Suppressor macrophage treated with lipopolysaccharide for 4 hours (primary cell): ENCODE results near the gene CPT2.

Experiments used
- DNase-seq: peaks from one replicate; pipeline ENCODE4 v3.0.0-alpha.2; 2020

Gene CPT2

GRCh38 chr1:53196485-53197290 is at the start of gene CPT2:
TSS of gene CPT2 (plus strand) at chr1:53196824. CDS start at chr1:53196944, 120 bp downstream.
- DNase-seq = peak; percentile 99

- DNase-seq = no peak
These were observed 49.5 kb upstream of the CPT2 start for GRCh38 chr1:53147174-53147573.

DNA sequence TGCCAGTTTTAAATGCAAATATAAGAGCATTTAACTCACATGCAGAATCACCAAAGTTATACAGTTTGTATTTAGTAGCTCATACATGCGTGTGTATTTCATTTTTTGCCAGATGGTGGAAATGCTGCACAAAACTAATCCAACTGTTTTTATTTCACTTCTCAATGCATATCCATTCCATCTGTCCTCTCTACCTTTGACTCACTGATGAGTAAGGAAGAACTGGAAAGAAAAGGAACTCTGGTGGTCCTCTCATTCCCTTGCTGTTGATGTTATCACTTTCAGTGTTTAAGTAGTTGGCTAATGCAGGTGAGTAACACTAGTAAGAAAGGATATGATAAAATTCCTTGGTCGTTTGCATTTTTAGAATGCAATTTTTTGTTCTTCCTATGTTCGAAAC is 48.5 kb upstream of the CPT2 start:
- no peak for DNase-seq

DNA sequence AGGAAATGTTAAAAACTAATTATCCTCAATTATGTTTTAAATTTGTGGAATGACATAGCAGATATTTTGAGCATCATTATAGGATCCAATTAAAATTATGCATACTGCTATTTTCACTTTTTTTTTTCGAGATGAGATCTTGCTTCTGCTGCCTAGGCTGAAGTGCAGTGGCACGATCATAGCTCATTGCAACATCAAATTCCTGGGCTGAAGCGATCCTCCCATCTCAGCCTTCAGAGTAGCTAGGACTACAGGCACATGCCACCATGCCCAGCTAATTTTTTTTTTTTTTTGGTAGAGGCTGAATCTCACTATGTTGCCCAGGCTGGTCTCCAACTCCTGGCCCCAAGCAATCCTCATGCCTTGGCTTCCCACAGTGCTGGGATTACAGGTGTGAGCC is 42.9 kb upstream of the CPT2 start:
- DNase-seq = no peak

GRCh38 chr1:53154859-53155438 is 41.7 kb upstream of the CPT2 start:
- no peak for DNase-seq

DNA sequence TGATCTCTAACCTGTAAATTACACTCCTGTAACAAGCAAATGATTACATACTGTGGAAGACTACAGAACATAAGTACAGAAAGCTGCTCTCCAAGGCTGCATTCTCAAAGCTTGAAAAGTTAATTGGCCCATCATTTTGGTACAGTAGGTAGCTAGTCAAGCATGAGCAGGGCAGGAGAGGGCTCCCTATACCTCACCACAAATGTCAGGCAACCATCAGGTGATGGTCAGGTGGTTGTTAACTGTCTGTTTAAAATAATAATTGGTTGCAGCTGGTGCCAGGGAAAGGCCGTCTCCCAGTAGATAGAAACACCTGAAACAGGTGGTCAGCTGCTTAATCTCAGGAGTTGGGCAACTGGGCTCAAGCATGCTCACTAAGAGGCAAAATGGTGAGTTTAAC is 41.1 kb upstream of the CPT2 start:
- no peak for DNase-seq

- no peak for DNase-seq
These were observed 40.7 kb upstream of the CPT2 start for GRCh38 chr1:53155945-53156344.

GRCh38 chr1:53156783-53157182 is 39.8 kb upstream of the CPT2 start:
- no peak for DNase-seq

DNA sequence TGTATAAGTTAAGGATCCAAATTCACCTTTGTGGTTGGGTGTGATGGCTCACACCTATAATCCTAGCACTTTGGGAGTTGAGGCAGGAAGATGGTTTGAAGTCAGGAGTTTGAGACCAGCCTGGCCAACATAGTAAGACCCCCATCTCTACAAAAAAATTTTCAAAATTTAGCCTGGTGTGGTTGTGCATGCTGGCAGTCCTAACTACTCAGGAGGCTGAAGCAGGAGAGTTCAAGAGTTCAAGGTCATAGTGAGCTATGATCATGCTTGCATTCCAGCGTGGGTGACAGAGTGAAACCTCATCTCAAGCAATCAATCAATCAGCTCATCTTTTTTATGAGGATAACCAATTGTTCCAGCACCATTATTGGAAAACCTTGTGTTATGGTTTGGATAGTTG is 37.7 kb upstream of the CPT2 start:
- DNase-seq = no peak

- DNase-seq = no peak
These were observed 35.7 kb upstream of the CPT2 start for GRCh38 chr1:53160924-53161378.

DNA sequence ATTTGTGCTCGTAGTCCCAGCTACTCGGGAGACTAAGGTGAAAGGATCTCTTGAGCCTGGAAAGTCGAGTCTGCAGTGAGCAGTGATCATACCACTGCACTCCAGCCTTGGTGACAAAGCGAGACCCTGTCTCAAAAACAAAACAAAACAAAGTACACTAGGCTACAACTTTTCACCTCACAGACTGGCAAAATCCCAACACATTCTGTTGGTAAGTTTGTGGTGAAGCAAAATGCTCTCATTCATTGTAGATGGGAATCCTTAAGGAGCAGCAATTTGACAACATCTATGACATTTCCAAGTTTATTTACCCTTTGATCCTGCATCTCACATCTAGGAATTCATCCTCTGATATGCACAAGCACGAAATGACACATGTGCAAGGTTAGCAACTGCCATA is 34.0 kb upstream of the CPT2 start:
- DNase-seq = no peak

- DNase-seq = no peak
These were observed 33.3 kb upstream of the CPT2 start for GRCh38 chr1:53163291-53163768.

- no peak for DNase-seq
These were observed 31.1 kb upstream of the CPT2 start for GRCh38 chr1:53165408-53165961.

GRCh38 chr1:53166366-53166765 is 30.3 kb upstream of the CPT2 start:
- DNase-seq = no peak

DNA sequence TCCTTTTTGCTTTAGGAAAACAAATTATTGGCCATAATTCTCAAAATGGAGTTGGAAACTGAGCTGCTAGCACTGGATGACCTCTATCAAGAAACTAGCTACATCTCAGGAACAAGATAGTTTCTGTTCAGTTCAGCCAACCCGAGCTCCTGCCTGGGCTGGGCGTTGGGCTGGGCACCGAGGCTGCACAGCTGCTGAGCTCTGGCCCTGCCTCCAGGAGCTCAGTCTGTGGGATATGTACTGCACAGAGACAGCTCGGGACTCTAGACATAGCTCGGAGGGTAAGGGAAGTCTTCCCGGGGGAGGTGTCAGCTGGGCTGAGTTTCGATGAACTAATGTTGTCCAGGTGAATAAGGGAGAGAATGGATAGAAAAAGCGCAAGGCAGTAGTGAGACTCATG is 29.7 kb upstream of the CPT2 start:
- no peak for DNase-seq

- peak; percentile 13 for DNase-seq
These were observed 24.0 kb upstream of the CPT2 start for GRCh38 chr1:53172426-53173128.

DNA sequence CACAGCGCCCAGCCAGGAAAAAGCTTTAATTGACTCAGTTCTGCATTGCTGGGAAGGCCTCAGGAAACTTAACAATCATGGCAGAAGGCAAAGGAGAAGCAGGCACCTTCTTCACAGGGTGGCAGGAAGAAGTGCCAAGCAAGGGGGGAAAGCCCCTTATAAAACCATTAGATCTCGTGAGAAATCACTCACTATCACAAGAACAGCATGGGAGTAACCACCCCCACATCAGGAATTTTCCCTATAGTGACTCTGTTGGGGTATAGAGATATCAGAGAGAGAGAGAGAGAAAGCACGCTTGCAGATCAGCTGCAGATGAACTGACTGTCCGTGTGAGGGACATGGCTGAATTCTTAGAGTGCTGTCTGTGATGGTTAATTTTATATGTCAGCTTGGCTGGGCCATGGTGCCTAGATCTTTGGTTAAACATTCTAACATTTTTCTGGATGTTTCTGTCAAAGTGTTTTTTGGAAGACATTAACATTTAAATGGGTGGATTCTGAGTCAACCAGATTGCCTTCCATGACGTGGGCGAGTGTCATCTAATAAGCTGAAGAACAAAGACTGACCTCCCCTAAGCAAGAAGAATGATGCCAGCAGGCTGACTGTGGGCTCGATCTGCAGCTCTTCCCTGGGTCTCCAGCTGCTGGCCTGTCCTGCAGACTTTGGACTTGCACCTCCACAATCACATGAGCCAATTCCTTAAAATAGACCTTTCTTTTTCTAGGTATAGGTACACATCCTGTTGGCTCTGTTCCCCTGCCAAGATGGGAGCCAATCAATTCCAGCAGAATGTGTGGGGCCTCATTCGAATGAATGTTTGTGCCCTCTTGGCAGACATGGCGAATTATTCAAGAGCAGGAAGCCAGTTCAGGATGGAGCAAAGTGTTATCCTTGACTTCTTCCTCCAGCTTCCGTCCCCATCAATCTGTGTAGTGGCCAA is 21.4 kb upstream of the CPT2 start:
- peak; percentile 29 for DNase-seq

DNA sequence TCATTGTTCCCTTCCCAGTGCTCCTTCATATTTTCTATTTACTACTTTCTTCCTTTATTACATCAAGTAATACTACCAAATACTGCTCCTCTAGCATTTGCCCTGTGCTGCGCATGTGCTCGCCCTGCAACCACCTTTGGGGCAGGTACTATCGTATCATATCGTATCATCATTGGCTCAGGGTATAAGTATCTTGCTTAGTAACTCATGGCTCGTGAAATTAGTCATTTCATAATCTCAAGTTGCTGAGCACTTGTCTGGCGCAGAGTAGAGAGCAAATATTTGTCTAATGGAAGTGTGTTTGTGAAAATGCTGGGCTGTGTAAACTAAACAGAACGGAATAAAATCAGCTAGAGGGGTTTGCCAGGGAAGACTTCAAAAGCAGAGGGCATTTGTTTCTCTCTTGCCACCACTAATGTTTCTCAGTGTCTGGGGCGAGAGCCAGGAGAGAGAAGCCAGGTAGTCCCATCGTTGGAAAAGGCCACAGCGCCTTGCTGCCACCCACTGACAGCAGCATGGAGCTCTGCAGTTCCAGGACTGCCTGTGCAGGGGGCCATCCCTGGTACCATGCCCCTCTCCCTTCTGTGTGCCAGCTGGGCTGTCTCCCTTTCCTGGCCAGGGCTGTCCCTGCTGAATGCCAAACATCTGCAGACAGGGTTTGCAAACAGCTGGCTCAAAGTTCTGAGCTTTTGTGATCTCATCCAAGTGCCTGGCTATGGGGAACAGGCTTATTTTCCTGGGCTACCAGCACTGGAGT is 20.0 kb upstream of the CPT2 start:
- DNase-seq = no peak

DNA sequence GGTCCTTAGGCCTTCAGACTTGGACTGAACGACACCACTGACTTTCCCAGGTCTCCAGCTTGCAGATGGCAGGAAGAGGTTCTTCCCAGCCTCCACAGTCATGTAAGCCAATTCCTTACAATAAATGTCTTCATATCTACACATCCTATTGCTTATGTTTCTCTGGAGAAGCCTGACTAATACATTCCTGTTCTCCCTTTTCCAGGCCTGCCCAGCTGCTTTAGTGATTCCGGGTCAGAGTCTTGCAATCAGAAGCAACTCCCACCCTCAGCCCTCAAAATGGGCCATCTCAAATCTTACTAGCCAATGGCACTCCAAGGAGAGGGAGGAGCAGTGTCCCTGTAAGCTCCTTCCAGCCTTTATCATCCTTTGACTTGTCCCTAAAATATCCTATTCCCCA is 16.4 kb upstream of the CPT2 start:
- DNase-seq = no peak

- DNase-seq = no peak
These were observed 15.7 kb upstream of the CPT2 start for GRCh38 chr1:53180951-53181350.

DNA sequence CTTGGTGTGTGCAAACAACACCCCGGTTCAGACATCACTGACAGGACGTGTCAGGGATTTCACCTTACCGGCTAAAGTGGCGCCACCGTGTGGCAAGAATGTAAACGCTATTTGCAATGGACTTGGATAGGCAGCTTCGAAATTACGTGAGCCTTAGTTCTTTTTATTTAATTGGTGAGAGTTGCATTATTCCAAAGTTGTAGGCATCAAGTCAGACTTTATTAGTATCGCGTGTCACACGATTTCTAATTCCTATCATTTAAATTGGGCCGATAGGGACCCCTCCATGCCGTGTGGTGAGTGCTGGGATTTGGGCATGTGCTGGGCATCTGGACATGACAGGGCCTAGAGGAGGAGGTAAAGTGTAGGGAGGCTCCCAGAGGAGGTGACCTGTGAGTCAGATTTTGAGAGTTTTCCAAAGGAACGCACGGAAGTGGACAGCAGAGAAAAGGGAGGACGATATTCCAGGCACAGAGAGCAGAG is 14.5 kb upstream of the CPT2 start:
- peak; percentile 87 for DNase-seq
